Hindlimb muscle (tissue), 1 donor: ENCODE results near the gene TUBGCP2. TPM values are rescaled to one million over a fixed set of nuclear protein-coding genes. Genes with fewer than 3 reads are reported as not detected.

Experiments used
- DNase-seq: peaks from one replicate; pipeline ENCODE4 v3.0.0-alpha.2; 2013
- polyA plus RNA-seq: library from polyadenylated mRNA; unstranded; fragments of 120-200 nt; gene quantifications from one replicate; pipeline ENCODE4 v1.2.1, GENCODE V29; 2013; ENCODE audit not compliant: insufficient read length

The TUBGCP2 gene
- polyA plus RNA-seq, 1 donor, result 50.3 TPM

GRCh38 chr10:133299224-133299623 lies 9.4 kb downstream of the TUBGCP2 start:
- DNase-seq, result no peak

- no peak for DNase-seq
These were observed 10.2 kb downstream of the TUBGCP2 start for GRCh38 chr10:133298466-133298865.

- no peak for DNase-seq
These were observed 11.2 kb downstream of the TUBGCP2 start for GRCh38 chr10:133297504-133297903.

GRCh38 chr10:133295426-133296320 lies 13.0 kb downstream of the TUBGCP2 start:
- no peak for DNase-seq

GRCh38 chr10:133294189-133294588 lies 14.5 kb downstream of the TUBGCP2 start:
- no peak for DNase-seq

- no peak for DNase-seq
These were observed 14.9 kb downstream of the TUBGCP2 start for GRCh38 chr10:133293810-133294119.

- DNase-seq, result no peak
These were observed 15.5 kb downstream of the TUBGCP2 start for GRCh38 chr10:133292919-133293809.

- DNase-seq, result no peak
These were observed 18.9 kb downstream of the TUBGCP2 start for GRCh38 chr10:133289761-133290160.

- DNase-seq, result no peak
These were observed 20.7 kb downstream of the TUBGCP2 start for GRCh38 chr10:133287832-133288500.

- no peak for DNase-seq
These were observed 22.3 kb downstream of the TUBGCP2 start for GRCh38 chr10:133286366-133286765.

- no peak for DNase-seq
These were observed 23.5 kb downstream of the TUBGCP2 start for GRCh38 chr10:133285217-133285616.

- no peak for DNase-seq
These were observed 24.7 kb downstream of the TUBGCP2 start for GRCh38 chr10:133283931-133284330.

GRCh38 chr10:133282846-133283390 lies 25.8 kb downstream of the TUBGCP2 start:
- DNase-seq, result no peak

- DNase-seq, result no peak
These were observed 26.9 kb downstream of the TUBGCP2 start for GRCh38 chr10:133281628-133282372.

GRCh38 chr10:133281084-133281483 lies 27.6 kb downstream of the TUBGCP2 start:
- no peak for DNase-seq

GRCh38 chr10:133280391-133281059 lies 28.1 kb downstream of the TUBGCP2 start:
- no peak for DNase-seq

GRCh38 chr10:133279326-133280226 lies 29.1 kb downstream of the TUBGCP2 start:
- no peak for DNase-seq

- no peak for DNase-seq
These were observed 30.0 kb downstream of the TUBGCP2 start for GRCh38 chr10:133278577-133279265.

- no peak for DNase-seq
These were observed 30.6 kb downstream of the TUBGCP2 start for GRCh38 chr10:133277993-133278576.
